Measurements from ENCODE around the gene CAMK2A.

Gene CAMK2A

DNA sequence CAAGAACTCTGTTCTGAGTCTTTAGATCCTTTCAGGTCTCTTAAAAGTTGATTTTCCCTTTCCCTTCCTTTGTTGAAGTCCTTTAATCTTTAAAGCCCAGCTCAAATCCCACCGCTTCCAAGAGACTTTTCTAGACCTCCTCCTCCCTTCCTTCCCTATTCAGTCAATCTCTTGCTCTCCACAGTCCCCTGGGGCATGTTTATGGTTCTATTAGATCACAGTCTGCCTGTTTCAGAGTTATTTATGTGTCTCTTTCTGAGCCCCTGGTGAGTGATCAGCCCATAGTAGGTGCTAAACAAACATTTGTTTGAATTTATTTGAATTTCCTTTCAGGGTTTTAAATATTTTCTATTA, 20.3 kb upstream of the CAMK2A start:
- Mint-ChIP-seq H3K4me3 (no peak overlapping the region), H3K4me1 (no peaks in the 10 kb centered on the region), H3K27me3 (peaks cover 14 to 22% of the 10 kb centered on the region in 2 donors), H3K36me3 (no peaks in the 10 kb centered on the region), H3K9me3 (no peaks in the 10 kb centered on the region), H3K27ac (no peak overlapping the region)
- no peak for ATAC-seq (replicated peaks)
- no peak for DNase-seq

DNA sequence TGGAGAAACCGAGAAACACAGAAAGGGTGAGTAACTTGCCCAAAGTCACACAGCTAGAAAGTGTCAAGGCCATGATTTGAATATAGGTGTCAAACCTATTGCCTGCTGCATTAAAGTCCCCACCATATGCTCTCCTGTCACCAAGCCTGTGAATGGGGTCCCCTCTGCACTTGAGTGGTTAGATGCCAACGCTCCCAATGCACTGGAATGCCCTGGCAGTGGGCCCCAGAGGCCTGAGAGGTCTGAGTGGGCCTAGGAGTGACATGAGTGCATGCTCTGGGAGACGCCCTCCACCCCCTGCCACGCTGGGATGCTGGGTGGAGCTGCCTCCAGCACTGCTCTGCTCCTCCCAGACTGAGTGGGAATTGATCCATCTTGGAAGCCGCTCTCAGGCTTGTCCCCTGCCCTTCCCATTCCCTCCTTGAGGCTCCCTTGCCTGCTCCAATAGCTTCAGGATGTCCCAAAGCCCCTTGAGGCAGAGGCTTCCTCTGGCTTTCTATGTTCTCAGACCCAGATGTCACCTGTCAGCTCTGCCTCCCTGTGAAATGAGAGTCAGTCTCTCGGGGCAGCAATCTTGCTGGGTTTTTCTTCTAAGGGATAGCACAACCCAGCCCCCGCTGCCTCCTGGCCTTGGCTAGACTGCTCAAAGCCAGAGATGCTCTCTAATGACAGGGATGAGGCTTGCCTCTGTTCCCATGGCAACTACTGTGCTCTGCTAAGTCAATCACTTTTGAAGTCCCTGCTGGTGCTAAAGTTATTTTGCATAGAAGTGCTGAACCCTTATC, 19.7 kb upstream of the CAMK2A start:
- no peaks in the 10 kb centered on the region for H3K4me1 Mint-ChIP-seq
- H3K4me3 Mint-ChIP-seq = no peak overlapping the region
- DNase-seq (no peak), ATAC-seq (replicated peaks) (no peak)
- no peak overlapping the region for H3K27ac Mint-ChIP-seq
- peaks cover 17 to 24% of the 10 kb centered on the region in 2 donors for H3K27me3 Mint-ChIP-seq
- no peaks in the 10 kb centered on the region for H3K9me3 Mint-ChIP-seq
- H3K36me3 Mint-ChIP-seq = no peaks in the 10 kb centered on the region

DNA sequence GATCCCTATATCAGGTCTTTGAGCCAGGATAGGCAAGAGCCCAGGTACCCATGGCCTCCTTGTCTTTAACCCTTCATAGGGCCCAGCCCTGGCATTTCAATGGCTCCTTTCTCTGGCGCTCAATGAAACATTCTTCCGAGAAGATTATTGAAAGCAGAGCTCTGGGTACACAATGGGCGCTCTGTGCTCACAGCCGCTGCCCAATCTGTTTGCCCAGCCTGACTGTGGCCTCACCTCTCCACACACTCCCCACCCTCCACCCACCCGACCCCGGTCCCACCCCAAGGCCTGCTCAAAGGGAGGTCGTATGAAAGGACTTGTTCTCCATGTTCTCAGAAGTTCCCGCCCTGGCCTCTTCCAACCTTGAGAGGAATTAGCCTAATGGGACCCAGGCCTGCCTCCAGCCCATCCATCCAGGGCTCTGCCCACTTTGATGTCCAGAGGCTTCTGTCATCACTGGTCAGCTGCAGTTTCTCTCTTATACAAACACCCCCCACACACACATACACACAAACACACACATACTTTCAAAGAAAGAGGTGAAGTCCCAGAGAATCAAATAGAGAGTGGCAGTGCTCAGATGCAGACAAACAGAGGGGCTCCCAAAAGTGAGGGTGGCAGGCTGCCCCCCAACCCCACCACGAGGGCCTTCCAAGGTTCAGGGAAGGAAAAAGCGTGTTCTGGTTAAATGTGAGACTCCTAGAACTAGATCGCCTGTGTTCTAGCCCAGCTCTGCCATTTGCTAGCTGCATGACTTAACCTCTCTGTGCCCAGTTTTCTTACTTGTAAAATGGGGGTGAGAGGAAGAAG, 18.2 kb upstream of the CAMK2A start:
- Mint-ChIP-seq H3K27ac (no peak overlapping the region), H3K9me3 (no peaks in the 10 kb centered on the region)

DNA sequence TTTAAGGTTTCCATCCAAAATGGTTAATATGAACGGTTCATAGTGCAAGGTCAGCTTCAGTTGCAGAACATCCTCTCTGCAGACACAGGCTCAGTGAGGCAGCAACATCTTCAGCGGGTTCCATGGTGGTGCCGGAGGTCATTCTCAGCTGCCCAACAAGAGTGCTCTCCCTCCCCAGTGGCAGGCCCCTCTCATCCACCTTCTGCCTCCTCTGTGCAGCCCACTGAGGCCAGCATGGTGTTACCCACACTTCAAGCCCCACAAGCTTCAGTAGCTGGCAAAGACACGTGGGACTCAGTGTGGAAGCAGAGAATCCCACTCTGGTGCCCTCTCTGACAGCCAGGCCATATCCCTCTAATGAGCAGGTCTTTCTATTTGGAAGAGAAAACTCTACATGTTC, 17.2 kb upstream of the CAMK2A start:
- Mint-ChIP-seq H3K9me3 (no peaks in the 10 kb centered on the region), H3K4me3 (no peak overlapping the region), H3K4me1 (peaks cover 2 to 6% of the 10 kb centered on the region in 2 donors), H3K27me3 (peaks cover 38 to 40% of the 10 kb centered on the region in 2 donors), H3K27ac (no peak overlapping the region), H3K36me3 (no peaks in the 10 kb centered on the region)
- no peak for ATAC-seq (replicated peaks)
- DNase-seq = no peak

More for the DNA sequence above, 18.2 kb upstream of the CAMK2A start:
- Mint-ChIP-seq H3K36me3 (no peaks in the 10 kb centered on the region), H3K4me3 (no peak overlapping the region), H3K4me1 (peaks cover 0 to under 1% of the 10 kb centered on the region in 2 donors), H3K27me3 (peaks cover 31 to 34% of the 10 kb centered on the region in 2 donors)
- DNase-seq (no peak), ATAC-seq (replicated peaks) (no peak)

DNA sequence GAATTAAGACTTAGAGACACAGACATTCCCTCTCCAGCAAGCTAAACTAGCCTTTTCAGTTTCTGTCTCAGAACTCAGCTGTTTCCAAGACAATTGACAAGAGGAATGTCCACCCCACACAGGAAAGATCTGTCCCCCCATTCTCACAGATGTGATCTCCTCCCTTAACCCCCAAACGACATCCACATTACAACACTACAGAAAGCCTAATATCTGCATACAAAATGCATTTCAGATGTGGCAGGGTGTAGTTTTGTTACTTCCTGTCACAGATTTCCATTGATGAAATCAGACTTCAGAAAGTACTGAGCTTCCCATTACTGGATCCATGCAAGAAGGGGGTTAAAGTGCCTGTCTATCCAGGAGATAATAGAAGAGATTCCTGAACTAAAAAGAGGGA, 16.0 kb upstream of the CAMK2A start:
- Mint-ChIP-seq H3K36me3 (no peaks in the 10 kb centered on the region), H3K27ac (no peak overlapping the region), H3K9me3 (no peaks in the 10 kb centered on the region), H3K27me3 (peaks cover 45% of the 10 kb centered on the region in 2 donors), H3K4me3 (no peak overlapping the region), H3K4me1 (peaks cover 2 to 6% of the 10 kb centered on the region in 2 donors)
- ATAC-seq (replicated peaks) = no peak
- no peak for DNase-seq

DNA sequence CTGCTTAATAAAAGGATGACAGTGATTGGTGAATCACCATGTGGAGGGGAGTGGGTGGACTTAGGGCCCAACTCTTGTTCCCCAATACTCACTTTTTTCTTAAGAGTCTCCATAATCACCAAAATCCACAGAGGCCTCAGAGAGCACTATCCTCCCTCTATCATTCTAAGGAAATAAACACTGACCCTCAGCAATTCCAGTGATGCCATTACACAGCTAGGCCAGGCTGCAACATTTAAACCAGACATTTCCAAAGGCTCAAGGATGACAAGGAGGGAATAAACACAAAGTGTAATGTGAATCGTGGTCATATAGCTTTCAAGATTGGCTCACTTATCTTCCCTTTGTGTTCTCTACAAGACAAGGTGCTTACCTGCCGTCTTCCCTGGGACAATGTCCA, 15.5 kb upstream of the CAMK2A start:
- no peak for DNase-seq
- no peak overlapping the region for H3K27ac Mint-ChIP-seq
- peaks cover 48 to 49% of the 10 kb centered on the region in 2 donors for H3K27me3 Mint-ChIP-seq
- no peak overlapping the region for H3K4me3 Mint-ChIP-seq
- no peak for ATAC-seq (replicated peaks)
- peaks cover 2 to 6% of the 10 kb centered on the region in 2 donors for H3K4me1 Mint-ChIP-seq
- H3K9me3 Mint-ChIP-seq = no peaks in the 10 kb centered on the region
- H3K36me3 Mint-ChIP-seq = no peaks in the 10 kb centered on the region

DNA sequence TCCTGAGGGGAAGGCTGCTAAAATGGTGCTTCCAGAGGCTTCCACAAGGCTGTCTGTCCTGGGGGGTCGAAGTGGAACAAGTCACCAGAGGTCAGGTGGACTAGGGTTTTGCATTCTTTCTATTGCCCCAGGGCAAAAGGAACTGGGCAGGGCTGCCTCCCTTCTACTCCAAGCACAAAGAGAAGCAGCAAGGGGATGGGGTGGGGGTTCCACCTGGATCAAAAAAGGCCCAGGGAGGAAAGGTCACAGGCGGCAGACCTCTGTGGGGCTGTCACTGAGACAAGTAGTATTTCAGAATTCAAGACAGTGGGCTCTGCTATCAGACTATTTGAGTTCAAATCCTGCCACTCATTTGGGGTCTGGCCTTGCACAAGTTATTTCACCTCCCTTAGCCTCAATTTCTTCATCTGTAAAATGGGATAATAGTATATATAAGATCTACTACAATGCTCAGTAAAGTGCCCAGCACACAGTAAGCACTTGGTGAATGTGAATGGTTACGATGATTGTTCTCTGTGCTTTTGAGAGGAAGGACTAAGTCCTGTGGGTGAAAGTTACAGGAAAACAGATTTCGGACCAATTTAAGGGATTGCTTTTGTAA, 15.0 kb upstream of the CAMK2A start:
- Mint-ChIP-seq H3K36me3 (no peaks in the 10 kb centered on the region), H3K27me3 (peaks cover 48 to 54% of the 10 kb centered on the region in 2 donors), H3K4me3 (no peak overlapping the region), H3K4me1 (peaks cover 2 to 6% of the 10 kb centered on the region in 2 donors), H3K27ac (no peak overlapping the region), H3K9me3 (no peaks in the 10 kb centered on the region)
- ATAC-seq (replicated peaks) = no peak
- DNase-seq = no peak

DNA sequence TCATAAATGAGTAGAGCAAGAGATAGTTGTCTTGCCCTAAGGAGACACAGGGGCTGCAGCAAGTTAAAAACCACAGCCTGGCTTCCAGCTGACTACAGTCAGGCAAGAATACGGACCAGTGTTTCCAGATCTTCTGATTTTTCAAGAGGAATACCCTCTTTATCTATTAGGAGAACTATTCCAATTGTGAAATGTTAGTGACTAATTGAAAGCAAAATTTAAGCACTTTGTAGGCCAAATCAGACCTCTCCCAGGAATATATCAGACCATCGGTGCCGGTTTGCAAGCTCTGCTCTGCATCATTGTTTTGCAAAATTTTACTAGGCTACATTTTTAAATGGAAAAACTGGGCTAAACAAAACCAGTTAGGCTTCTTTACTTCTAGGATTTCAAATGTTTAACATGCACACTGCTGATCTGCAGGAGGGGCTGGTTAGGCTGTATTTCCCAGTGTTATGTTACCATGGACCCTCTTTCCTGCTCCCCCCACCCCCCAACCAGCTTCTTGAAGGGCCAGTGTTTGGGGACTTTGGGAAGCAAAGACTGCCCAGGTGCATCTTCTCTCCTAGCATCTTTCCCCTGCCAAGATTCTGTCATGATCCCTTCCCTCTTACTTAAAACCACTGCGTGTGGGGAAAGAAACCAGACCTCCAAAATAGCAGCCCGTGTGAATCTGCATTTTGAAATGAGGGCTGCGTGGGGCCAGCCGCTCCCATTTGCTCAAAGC, 14.2 kb upstream of the CAMK2A start:
- no peaks in the 10 kb centered on the region for H3K9me3 Mint-ChIP-seq
- peaks cover 2 to 6% of the 10 kb centered on the region in 2 donors for H3K4me1 Mint-ChIP-seq
- no peak for ATAC-seq (replicated peaks)
- no peak for DNase-seq
- no peaks in the 10 kb centered on the region for H3K36me3 Mint-ChIP-seq
- H3K27ac Mint-ChIP-seq = no peak overlapping the region
- H3K4me3 Mint-ChIP-seq = no peak overlapping the region
- H3K27me3 Mint-ChIP-seq = peaks cover 51 to 60% of the 10 kb centered on the region in 2 donors

DNA sequence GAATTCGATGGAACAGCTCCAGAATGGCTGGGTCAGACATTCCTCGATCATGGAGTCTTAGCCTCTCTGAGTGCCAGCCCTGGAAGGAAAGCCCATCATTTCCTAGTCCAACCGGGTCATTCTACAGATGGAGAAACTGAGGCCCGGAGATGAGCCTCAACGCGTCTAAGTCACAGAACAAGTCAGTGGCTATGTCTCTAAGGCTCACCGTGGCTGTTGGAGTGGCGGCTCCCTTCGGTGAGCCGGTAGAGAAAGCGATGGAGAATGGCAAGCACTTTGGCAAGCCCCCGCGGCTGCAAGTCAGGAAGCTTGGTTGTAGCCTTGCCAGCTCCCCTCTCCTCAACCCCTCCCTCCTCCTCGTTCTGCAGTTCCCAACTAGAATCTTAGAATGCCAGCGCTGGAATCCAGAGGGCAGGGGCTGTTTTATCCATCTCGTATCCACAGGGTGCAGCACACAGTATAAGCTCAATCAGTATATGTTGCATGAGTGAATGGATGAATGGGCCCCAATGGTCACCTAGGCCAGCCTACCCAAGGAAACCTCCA, 13.6 kb upstream of the CAMK2A start:
- H3K4me3 Mint-ChIP-seq = no peak overlapping the region
- peaks cover 2 to 6% of the 10 kb centered on the region in 2 donors for H3K4me1 Mint-ChIP-seq
- no peak overlapping the region for H3K27ac Mint-ChIP-seq
- no peaks in the 10 kb centered on the region for H3K36me3 Mint-ChIP-seq
- no peaks in the 10 kb centered on the region for H3K9me3 Mint-ChIP-seq
- DNase-seq (no peak), ATAC-seq (replicated peaks) (no peak)
- H3K27me3 Mint-ChIP-seq = peaks cover 50 to 60% of the 10 kb centered on the region in 2 donors

DNA sequence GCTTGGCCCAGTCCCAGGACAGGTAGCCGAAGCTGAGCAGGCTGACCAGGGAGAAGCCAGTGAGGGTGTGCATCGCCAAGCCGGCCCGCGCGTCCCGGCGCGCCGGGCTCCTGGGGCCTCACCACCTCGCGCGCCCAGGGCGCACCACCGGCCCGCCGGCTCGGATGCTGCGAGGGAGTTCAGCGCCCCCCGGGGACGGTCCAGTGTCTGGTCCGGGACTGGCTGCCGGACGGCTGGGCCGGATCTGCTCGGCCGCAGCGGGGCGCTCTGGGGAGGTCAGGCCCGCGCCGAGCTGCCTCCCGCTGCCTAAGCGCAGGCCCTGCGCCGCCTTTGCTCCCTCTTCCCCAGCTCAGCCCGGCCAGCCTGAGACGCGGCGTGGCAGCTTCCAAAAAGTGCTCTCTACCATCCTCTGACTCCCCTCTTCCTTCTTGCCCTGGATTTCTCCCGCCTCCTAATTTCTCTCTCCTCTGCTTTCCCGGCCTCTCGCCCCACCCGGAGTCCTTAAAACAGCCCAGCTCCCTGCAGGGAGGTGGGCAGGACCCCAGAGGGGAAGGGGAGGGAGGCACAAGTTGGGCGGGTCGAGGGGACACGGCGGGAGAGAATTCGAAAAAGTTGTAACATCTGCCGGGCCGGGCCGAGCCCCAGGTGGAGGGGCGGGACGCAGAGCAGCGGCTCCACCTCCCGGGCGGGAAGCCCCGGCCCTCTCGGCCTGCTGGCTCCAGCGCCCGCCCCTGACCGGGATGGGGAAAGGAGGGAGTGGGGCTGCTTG, 12.9 kb upstream of the CAMK2A start, which contains the start of gene ARSI:
TSS of gene ARSI (minus strand) at position 605 of the 769 bp plus-strand sequence. CDS start at position 73, 532 bp downstream.
- Mint-ChIP-seq H3K9me3 (no peaks in the 10 kb centered on the region), H3K4me3 (peak within 1 kb of the TSS; percentile 39 to 57), H3K36me3 (no peaks in the 10 kb centered on the region), H3K4me1 (peaks cover 2 to 6% of the 10 kb centered on the region in 2 donors), H3K27ac (no peak within 1 kb of the TSS), H3K27me3 (peaks cover 50 to 65% of the 10 kb centered on the region in 2 donors)
- DNase-seq (no peak), ATAC-seq (replicated peaks) (peak in 1 of 2 donors; percentile 29)

DNA sequence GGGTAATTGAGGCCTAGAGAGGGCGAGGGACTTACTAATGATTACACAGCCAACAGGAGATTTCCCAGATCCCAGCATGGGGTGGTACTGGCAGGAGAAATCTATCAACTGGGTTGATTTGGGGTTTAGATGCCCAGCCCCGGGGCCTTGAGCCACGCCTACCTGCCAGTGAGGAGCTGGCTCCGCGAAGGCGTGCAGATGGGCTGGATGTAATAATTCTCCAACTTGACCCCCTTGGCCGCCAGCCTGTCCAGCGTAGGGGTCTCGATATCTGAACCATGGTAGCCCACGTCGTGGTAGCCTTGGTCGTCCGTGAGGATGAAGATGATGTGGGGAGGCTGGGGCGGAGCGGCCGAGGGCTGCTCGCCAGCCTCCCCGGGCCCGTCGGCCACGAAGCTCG, 12.3 kb upstream of the CAMK2A start:
- Mint-ChIP-seq H3K4me3 (no peak overlapping the region), H3K27ac (no peak overlapping the region), H3K4me1 (peaks cover 2 to 6% of the 10 kb centered on the region in 2 donors), H3K27me3 (peaks cover 50 to 65% of the 10 kb centered on the region in 2 donors), H3K36me3 (no peaks in the 10 kb centered on the region), H3K9me3 (no peaks in the 10 kb centered on the region)
- DNase-seq = no peak
- ATAC-seq (replicated peaks) = no peak

DNA sequence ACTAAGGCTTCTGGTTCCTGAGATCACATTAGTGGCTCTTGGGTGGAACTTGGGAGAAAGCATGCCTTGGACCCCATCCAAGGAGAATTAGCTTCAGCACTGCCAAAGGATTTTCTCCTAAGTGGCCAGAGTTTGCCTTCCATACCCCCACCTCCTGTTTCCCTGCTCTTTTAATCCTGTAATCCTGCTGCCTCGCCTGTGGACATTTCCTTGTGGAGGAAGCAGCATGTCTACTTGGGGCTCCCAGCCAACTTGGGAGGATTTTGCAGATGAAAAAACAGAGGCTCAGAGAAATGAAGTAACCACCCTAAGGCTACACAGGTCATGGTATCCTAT, 11.6 kb upstream of the CAMK2A start:
- H3K36me3 Mint-ChIP-seq = no peaks in the 10 kb centered on the region
- H3K9me3 Mint-ChIP-seq = no peaks in the 10 kb centered on the region
- H3K4me3 Mint-ChIP-seq = no peak overlapping the region
- H3K4me1 Mint-ChIP-seq = peaks cover 2 to 6% of the 10 kb centered on the region in 2 donors
- peaks cover 50 to 65% of the 10 kb centered on the region in 2 donors for H3K27me3 Mint-ChIP-seq
- DNase-seq = no peak
- no peak overlapping the region for H3K27ac Mint-ChIP-seq
- ATAC-seq (replicated peaks) = no peak

DNA sequence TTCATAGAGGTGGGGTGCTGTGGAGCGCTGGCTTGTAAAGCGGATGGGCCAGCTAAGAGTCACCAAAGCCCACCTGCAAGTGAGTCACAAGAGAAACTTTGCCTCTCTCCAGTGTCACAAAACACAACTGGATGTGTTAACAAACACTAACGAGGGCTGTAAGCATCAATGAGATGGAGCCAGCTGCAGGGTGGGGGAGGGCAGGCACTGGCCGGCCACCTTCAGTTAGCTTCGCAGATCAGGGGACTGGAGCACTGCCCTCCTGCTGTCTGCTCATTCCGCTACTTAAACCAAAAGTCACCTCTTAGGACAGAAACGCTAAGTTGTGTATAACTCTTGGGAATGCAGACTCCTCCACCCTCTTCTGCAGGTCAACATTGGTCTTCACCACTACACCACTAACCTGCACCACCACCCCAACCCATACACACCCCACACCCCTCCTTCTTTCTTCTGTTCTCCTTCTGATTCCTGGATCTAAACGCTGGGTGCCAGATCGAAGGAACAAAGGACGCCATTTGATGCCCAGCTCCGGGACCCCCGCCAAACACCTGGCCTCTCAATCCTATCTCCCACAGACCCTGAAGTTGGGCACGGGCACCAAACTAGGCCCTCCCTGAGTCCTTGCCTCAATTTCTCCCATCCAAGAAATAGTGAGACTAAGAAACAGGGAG, 11.1 kb upstream of the CAMK2A start:
- H3K27ac Mint-ChIP-seq = no peak overlapping the region
- H3K4me1 Mint-ChIP-seq = peaks cover 2 to 6% of the 10 kb centered on the region in 2 donors
- H3K9me3 Mint-ChIP-seq = no peaks in the 10 kb centered on the region
- ATAC-seq (replicated peaks) (no peak), DNase-seq (no peak)
- H3K4me3 Mint-ChIP-seq = no peak overlapping the region
- no peaks in the 10 kb centered on the region for H3K36me3 Mint-ChIP-seq
- H3K27me3 Mint-ChIP-seq = peaks cover 49 to 62% of the 10 kb centered on the region in 2 donors
